Endothelial cell of umbilical vein (primary cell): ENCODE data around the gene HPDL.
"Not testable (repeated sequence)": the region's sequence is repeated elsewhere in the genome, so short reads cannot be mapped to it uniquely, and the experiment has no call there.

ENCODE experiments used
- MAX ChIP-seq: IDR thresholded peaks from 2 replicates; pipeline ENCODE4 v1.6.1; 2011; ENCODE audit not compliant: insufficient read depth, insufficient read length
- MYC ChIP-seq: IDR thresholded peaks from one replicate; pipeline ENCODE4 v1.6.1; 2011; ENCODE audit warnings: mild to moderate bottlenecking, low read depth, low read length
- TF ChIP-seq, protein P1 (sequence below), 2 donors: IDR thresholded peaks; 1 replicate in 1 of 2; 2 replicates in 1 of 2; pipeline ENCODE4 v1.5.1; 2011; ENCODE audit warnings: low read length in 2 of 2, mild to moderate bottlenecking in 2 of 2, moderate library complexity in 2 of 2, control low read depth in 1 of 2, inconsistent platforms in 1 of 2, low read depth in 1 of 2; ENCODE audit not compliant: insufficient read depth in 1 of 2; ENCODE audit errors: extremely low read depth in 1 of 2

DNA sequence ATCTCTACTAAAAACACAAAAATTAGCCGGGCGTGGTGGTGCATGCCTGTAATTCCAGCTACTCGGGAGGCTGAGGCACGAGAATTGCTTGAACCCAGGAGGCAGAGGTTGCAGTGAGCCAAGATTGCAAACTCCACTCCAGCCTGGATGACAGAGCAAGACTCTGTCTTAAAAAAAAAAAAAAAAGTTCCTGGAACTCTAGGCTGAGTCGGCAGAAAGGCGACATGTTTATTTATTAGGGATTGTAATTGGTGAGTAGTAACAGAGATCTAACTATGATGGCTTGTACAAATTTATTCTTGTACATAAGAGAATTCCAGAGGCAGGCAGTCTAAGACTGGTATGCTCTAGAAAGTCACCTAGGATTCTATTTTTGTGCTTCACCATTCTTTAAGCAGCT is 35.7 kb upstream of the HPDL start:
- TF ChIP-seq, protein P1, sequence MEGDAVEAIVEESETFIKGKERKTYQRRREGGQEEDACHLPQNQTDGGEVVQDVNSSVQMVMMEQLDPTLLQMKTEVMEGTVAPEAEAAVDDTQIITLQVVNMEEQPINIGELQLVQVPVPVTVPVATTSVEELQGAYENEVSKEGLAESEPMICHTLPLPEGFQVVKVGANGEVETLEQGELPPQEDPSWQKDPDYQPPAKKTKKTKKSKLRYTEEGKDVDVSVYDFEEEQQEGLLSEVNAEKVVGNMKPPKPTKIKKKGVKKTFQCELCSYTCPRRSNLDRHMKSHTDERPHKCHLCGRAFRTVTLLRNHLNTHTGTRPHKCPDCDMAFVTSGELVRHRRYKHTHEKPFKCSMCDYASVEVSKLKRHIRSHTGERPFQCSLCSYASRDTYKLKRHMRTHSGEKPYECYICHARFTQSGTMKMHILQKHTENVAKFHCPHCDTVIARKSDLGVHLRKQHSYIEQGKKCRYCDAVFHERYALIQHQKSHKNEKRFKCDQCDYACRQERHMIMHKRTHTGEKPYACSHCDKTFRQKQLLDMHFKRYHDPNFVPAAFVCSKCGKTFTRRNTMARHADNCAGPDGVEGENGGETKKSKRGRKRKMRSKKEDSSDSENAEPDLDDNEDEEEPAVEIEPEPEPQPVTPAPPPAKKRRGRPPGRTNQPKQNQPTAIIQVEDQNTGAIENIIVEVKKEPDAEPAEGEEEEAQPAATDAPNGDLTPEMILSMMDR (IDR thresholded peaks at IDR 0.05; ENCODE audit: extremely low read depth in 1 of 2, insufficient read depth in 1 of 2, low read depth in 1 of 2, low read length in 2 of 2) = not testable (repeated sequence)
- TF ChIP-seq MAX, MYC: not testable (repeated sequence)
